Gastrocnemius medialis (tissue), 4 donors: ENCODE measurements around the gene SLC5A10.

Source experiments
- CTCF ChIP-seq, 5 experiments: fragments of 450-650 bp in 3 of 5; fragments of 200-600 bp in 2 of 5; sonication (generic) in 2 of 5; IDR thresholded peaks in 4 of 5; conservative IDR thresholded peaks in 1 of 5; 1 replicate in 4 of 5; 2 replicates in 1 of 5; pipeline ENCODE4 v1.5.1; 2016 to 2019; ENCODE audit warnings: antibody characterized with exemption in 5 of 5, mild to moderate bottlenecking in 3 of 5, moderate library complexity in 3 of 5
- POLR2A ChIP-seq, 2 donors: fragments of 450-650 bp; IDR thresholded peaks; one replicate each; pipeline ENCODE4 v1.6.1; 2017; ENCODE audit warnings: antibody characterized with exemption in 2 of 2, mild to moderate bottlenecking in 2 of 2, moderate library complexity in 2 of 2

- no peak for TF ChIP-seq POLR2A (IDR thresholded peaks at IDR 0.05)
- no peak for TF ChIP-seq CTCF (IDR thresholded peaks at IDR 0.05 in 4 of 5, conservative IDR thresholded peaks at IDR 0.05 in 1 of 5)
Measured at GRCh38 chr17:18962494-18962815, 10.5 kb downstream of the SLC5A10 start.
